PC-3 (cell line): ENCODE data around the gene PITX1. TPM values are rescaled to one million over a fixed set of nuclear protein-coding genes. Genes with fewer than 3 reads are reported as not detected.

ENCODE experiments used
- ATAC-seq: fragments of 200-7000 bp; cut with Tn5 transposase; 2 replicates; pipeline ENCODE4 v1.9.1; 2020; ENCODE audit warnings: mild to moderate bottlenecking, moderate library complexity
- BruUV-seq: library from RNA; stranded (reverse); fragments of 400-500 nt; replicated peaks from 2 replicates; lab custom pipeline; 2021; lab: Mats Ljungman, UMichigan
- CTCF ChIA-PET: fragments of 300-600 bp; sonication (Branson Sonifier 250); formaldehyde crosslinking; loops from one replicate; lab custom pipeline; 2022; ENCODE audit warnings: antibody characterized with exemption; lab: Charles Lee
- POLR2A ChIA-PET: fragments of 300-600 bp; sonication (Branson Sonifier 250); formaldehyde crosslinking; loops from one replicate; lab custom pipeline; 2022; ENCODE audit warnings: antibody characterized with exemption; ENCODE audit not compliant: unreplicated experiment; lab: Charles Lee
- DNase-seq: peaks from one replicate; pipeline ENCODE4 v3.0.0-alpha.2; 2015
- H2AFZ ChIP-seq: fragments of 300-600 bp; sonication (generic); 2 replicates; pipeline ENCODE4 v1.6.0; 2016; ENCODE audit warnings: antibody characterized with exemption, low read length
- H3F3A ChIP-seq: fragments of 300-600 bp; sonication (generic); one replicate; pipeline ENCODE4 v1.6.0; 2017; ENCODE audit warnings: antibody characterized with exemption, low read length, control low read depth, mild to moderate bottlenecking; ENCODE audit not compliant: unreplicated experiment
- H3K27ac ChIP-seq: fragments of 300-600 bp; sonication (generic); 2 replicates; pipeline ENCODE4 v1.5.1; 2016; ENCODE audit warnings: mild to moderate bottlenecking, low read length
- H3K27me3 ChIP-seq: fragments of 300-600 bp; sonication (generic); 2 replicates; pipeline ENCODE4 v1.6.1; 2016; ENCODE audit warnings: low read length, mixed read lengths
- H3K36me3 ChIP-seq: fragments of 300-600 bp; sonication (generic); 2 replicates; pipeline ENCODE4 v1.6.1; 2016; ENCODE audit warnings: low read depth, mixed run types, low read length, mixed read lengths
- H3K4me1 ChIP-seq: fragments of 300-600 bp; sonication (generic); 2 replicates; pipeline ENCODE4 v1.5.1; 2016; ENCODE audit warnings: low read length; ENCODE audit not compliant: insufficient read depth
- H3K4me2 ChIP-seq: fragments of 300-600 bp; sonication (generic); 2 replicates; pipeline ENCODE4 v1.6.0; 2016; ENCODE audit warnings: low read length
- H3K4me3 ChIP-seq: fragments of 300-600 bp; sonication (generic); 2 replicates; pipeline ENCODE4 v1.5.1; 2016; ENCODE audit warnings: mild to moderate bottlenecking, low read length, mixed read lengths
- H3K79me2 ChIP-seq: fragments of 300-600 bp; sonication (generic); 2 replicates; pipeline ENCODE4 v1.6.1; 2017; ENCODE audit warnings: low read length, mixed read lengths
- H3K9ac ChIP-seq: fragments of 300-600 bp; sonication (generic); 2 replicates; pipeline ENCODE4 v1.6.0; 2016; ENCODE audit warnings: mild to moderate bottlenecking, low read length
- H3K9me2 ChIP-seq: fragments of 300-600 bp; sonication (generic); replicated peaks from 2 replicates; pipeline ENCODE4 v1.6.1; 2016; ENCODE audit warnings: mixed run types, low read length, mixed read lengths
- H3K9me3 ChIP-seq: fragments of 300-600 bp; sonication (generic); 2 replicates; pipeline ENCODE4 v1.6.1; 2016; ENCODE audit warnings: low read length, mixed read lengths
- H4K20me1 ChIP-seq: fragments of 300-600 bp; sonication (generic); 2 replicates; pipeline ENCODE4 v1.6.1; 2016; ENCODE audit warnings: low read length, mixed read lengths
- EZH2 ChIP-seq: fragments of 300-600 bp; sonication (generic); IDR thresholded peaks from one replicate; pipeline ENCODE4 v1.6.1; 2017; ENCODE audit warnings: antibody characterized with exemption, mild to moderate bottlenecking, low read length; ENCODE audit not compliant: unreplicated experiment
- EZH2phosphoT487 ChIP-seq: fragments of 300-600 bp; sonication (generic); IDR thresholded peaks from 2 replicates; pipeline ENCODE4 v1.6.1; 2018; ENCODE audit warnings: mild to moderate bottlenecking, antibody characterized with exemption, low read length, borderline replicate concordance
- intact Hi-C: fragments of 100-400 bp; cut with micrococcal nuclease; formaldehyde crosslinking; loops from 2 replicates; pipeline ENCODE4 v1.9.0; 2023
- total RNA-seq: library from RNA; depleted of rRNA; stranded (reverse); fragments of >200 nt; gene quantifications from 2 replicates; pipeline ENCODE4 v1.2.3, GENCODE V29; 2014
- TF ChIP-seq, protein P1 (sequence below): fragments of 300-600 bp; sonication (generic); conservative IDR thresholded peaks from 2 replicates; pipeline ENCODE4 v1.5.1; 2017; ENCODE audit warnings: antibody characterized with exemption, low read depth, mild to moderate bottlenecking, low read length

The PITX1 gene
- total RNA-seq, 1 experiment from 2014 or later: 40.8 TPM

DNA sequence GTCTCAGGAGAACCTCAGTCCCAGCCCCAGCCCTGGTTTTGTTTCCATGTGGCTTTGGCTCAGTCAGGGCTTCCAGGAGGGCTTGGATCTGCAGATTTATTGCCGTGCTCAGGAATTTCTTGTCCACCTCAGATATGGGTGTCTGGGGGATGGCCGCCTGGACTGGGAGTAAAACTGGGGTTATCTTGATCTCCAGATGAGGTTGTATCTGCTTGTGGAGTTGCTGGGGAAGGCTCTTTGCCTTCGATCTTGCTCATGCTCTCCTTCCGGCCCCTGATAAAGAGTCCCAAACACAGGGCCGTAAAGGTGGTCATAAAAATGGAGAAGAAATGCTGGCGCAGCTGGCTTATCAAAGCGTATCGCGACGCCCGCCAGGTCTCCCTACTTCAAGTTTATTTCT, 17.8 kb upstream of the PITX1 start:
- H4K20me1 ChIP-seq: no peaks in the 10 kb centered on the region
- H3K9me3 ChIP-seq: no peaks in the 10 kb centered on the region
- no peaks in the 10 kb centered on the region for H3F3A ChIP-seq
- no peaks in the 10 kb centered on the region for H3K9me2 ChIP-seq
- H2AFZ ChIP-seq: no peak overlapping the region
- no peaks in the 10 kb centered on the region for H3K36me3 ChIP-seq
- ChIA-PET POLR2A (no interaction called here), CTCF (no interaction called here)
- no peaks in the 10 kb centered on the region for H3K4me1 ChIP-seq
- ATAC-seq (no peak), DNase-seq (no peak)
- BruUV-seq: no TSS peak
- H3K4me3 ChIP-seq: no peak overlapping the region
- no peak overlapping the region for H3K4me2 ChIP-seq
- no peak overlapping the region for H3K27ac ChIP-seq
- TF ChIP-seq EZH2phosphoT487 (no peak), EZH2 (no peak)
- TF ChIP-seq, protein P1, sequence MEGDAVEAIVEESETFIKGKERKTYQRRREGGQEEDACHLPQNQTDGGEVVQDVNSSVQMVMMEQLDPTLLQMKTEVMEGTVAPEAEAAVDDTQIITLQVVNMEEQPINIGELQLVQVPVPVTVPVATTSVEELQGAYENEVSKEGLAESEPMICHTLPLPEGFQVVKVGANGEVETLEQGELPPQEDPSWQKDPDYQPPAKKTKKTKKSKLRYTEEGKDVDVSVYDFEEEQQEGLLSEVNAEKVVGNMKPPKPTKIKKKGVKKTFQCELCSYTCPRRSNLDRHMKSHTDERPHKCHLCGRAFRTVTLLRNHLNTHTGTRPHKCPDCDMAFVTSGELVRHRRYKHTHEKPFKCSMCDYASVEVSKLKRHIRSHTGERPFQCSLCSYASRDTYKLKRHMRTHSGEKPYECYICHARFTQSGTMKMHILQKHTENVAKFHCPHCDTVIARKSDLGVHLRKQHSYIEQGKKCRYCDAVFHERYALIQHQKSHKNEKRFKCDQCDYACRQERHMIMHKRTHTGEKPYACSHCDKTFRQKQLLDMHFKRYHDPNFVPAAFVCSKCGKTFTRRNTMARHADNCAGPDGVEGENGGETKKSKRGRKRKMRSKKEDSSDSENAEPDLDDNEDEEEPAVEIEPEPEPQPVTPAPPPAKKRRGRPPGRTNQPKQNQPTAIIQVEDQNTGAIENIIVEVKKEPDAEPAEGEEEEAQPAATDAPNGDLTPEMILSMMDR: no peak
- no peaks in the 10 kb centered on the region for H3K79me2 ChIP-seq
- H3K27me3 ChIP-seq: no peaks in the 10 kb centered on the region
- intact Hi-C loops: no loop called here
- no peak overlapping the region for H3K9ac ChIP-seq

DNA sequence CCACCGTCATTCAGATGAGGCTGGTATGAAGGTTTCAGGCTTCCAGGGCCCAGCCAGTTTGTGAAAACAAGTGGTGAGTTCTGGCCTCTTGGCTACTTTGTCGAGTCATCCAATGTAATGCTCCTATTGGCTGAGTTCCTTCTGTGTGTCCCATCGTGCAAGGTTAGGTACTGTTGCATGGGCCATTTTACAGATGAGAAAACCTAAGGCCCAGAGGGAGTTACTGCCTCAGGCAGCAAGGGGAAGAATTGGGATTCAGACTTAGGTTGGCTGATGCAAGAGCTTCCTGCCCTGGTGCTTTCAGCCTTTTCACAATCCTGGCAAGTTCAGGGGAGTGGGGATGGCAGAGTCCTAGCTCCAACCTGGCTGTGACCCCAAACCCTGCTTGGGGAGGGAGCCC, 17.4 kb upstream of the PITX1 start:
- no peak overlapping the region for H3K27ac ChIP-seq
- no peaks in the 10 kb centered on the region for H4K20me1 ChIP-seq
- H3K9me3 ChIP-seq: no peaks in the 10 kb centered on the region
- ATAC-seq (no peak), DNase-seq (no peak)
- no peak overlapping the region for H3K9ac ChIP-seq
- CTCF ChIA-PET: no interaction called here
- no peaks in the 10 kb centered on the region for H3F3A ChIP-seq
- H3K36me3 ChIP-seq: no peaks in the 10 kb centered on the region
- TF ChIP-seq EZH2phosphoT487 (no peak), EZH2 (no peak)
- TF ChIP-seq, protein P1: no peak
- no peak overlapping the region for H3K4me2 ChIP-seq
- no peak overlapping the region for H2AFZ ChIP-seq
- no peaks in the 10 kb centered on the region for H3K9me2 ChIP-seq
- no peaks in the 10 kb centered on the region for H3K27me3 ChIP-seq
- no peaks in the 10 kb centered on the region for H3K79me2 ChIP-seq
- POLR2A ChIA-PET: no interaction called here
- intact Hi-C loops: no loop called here
- BruUV-seq: no TSS peak
- no peaks in the 10 kb centered on the region for H3K4me1 ChIP-seq
- H3K4me3 ChIP-seq: no peak overlapping the region

GRCh38 chr5:135050244-135050767, 16.3 kb upstream of the PITX1 start:
- no peaks in the 10 kb centered on the region for H3K9me3 ChIP-seq
- H2AFZ ChIP-seq: no peak overlapping the region
- intact Hi-C loops: no loop called here
- BruUV-seq: no TSS peak
- H3K36me3 ChIP-seq: no peaks in the 10 kb centered on the region
- H3F3A ChIP-seq: no peaks in the 10 kb centered on the region
- no peaks in the 10 kb centered on the region for H4K20me1 ChIP-seq
- no peaks in the 10 kb centered on the region for H3K79me2 ChIP-seq
- ATAC-seq: no peak
- no peak for DNase-seq
- no peak for TF ChIP-seq EZH2
- TF ChIP-seq EZH2phosphoT487: no peak
- TF ChIP-seq, protein P1: no peak
- no peak overlapping the region for H3K27ac ChIP-seq
- no peak overlapping the region for H3K9ac ChIP-seq
- POLR2A ChIA-PET: no interaction called here
- no peak overlapping the region for H3K4me3 ChIP-seq
- H3K27me3 ChIP-seq: no peaks in the 10 kb centered on the region
- H3K9me2 ChIP-seq: no peaks in the 10 kb centered on the region
- no peak overlapping the region for H3K4me2 ChIP-seq
- no peaks in the 10 kb centered on the region for H3K4me1 ChIP-seq
- CTCF ChIA-PET: no interaction called here
